Esophagus squamous epithelium (tissue), 4 donors: Measurements from ENCODE around the gene PDS5A.

ENCODE experiments used
- CTCF ChIP-seq, 6 experiments: fragments of 450-650 bp in 4 of 6; fragments of 200-600 bp in 2 of 6; sonication (generic) in 2 of 6; IDR thresholded peaks; one replicate each; pipeline ENCODE4 v1.5.1; 2016 to 2019; ENCODE audit warnings: antibody characterized with exemption in 6 of 6, mild to moderate bottlenecking in 4 of 6, moderate library complexity in 4 of 6
- POLR2A ChIP-seq, 4 donors: fragments of 450-650 bp; IDR thresholded peaks; one replicate each; pipeline ENCODE4 v1.6.1; 2017; ENCODE audit warnings: antibody characterized with exemption in 4 of 4, mild to moderate bottlenecking in 4 of 4, moderate library complexity in 3 of 4

GRCh38 chr4:39941682-39942217, 36.0 kb downstream of the PDS5A start:
- TF ChIP-seq CTCF (IDR thresholded peaks at IDR 0.05), result no peak
- no peak for TF ChIP-seq POLR2A (IDR thresholded peaks at IDR 0.05)
